Stomach (tissue), 4 donors: Measurements from ENCODE around the gene ZDHHC7.

ENCODE experiments used
- CTCF ChIP-seq, 7 experiments: fragments of 450-650 bp in 4 of 7; fragments of 200-600 bp in 3 of 7; sonication (generic) in 3 of 7; IDR thresholded peaks; one replicate each; pipeline ENCODE4 v1.5.1; 2016 to 2019; ENCODE audit warnings: antibody characterized with exemption in 7 of 7, control low read depth in 2 of 7, mild to moderate bottlenecking in 1 of 7
- EP300 ChIP-seq: sonication (generic); formaldehyde crosslinking; IDR thresholded peaks from one replicate; pipeline ENCODE4 v1.6.1; 2017; ENCODE audit warnings: antibody characterized with exemption
- POLR2A ChIP-seq, 4 donors: fragments of 450-650 bp; IDR thresholded peaks; one replicate each; pipeline ENCODE4 v1.6.1; 2016; ENCODE audit warnings: antibody characterized with exemption in 4 of 4, control low read depth in 2 of 4, mild to moderate bottlenecking in 1 of 4, moderate library complexity in 1 of 4
- POLR2AphosphoS5 ChIP-seq, 3 donors: sonication (generic); formaldehyde crosslinking; IDR thresholded peaks; one replicate each; pipeline ENCODE4 v1.6.1; 2016; ENCODE audit warnings: antibody characterized with exemption in 3 of 3

GRCh38 chr16:85057212-85057889 lies 46.0 kb upstream of the ZDHHC7 start:
- TF ChIP-seq CTCF (IDR thresholded peaks at IDR 0.05), result peak in 4 of 7 experiments; percentile 22 to 51 (median 36)
- TF ChIP-seq POLR2A (IDR thresholded peaks at IDR 0.05), result no peak
- no peak for TF ChIP-seq EP300
- no peak for TF ChIP-seq POLR2AphosphoS5 (IDR thresholded peaks at IDR 0.05)
